K562 (cell line): ENCODE results near the gene COPB2. TPM values are rescaled to one million over a fixed set of nuclear protein-coding genes. Genes with fewer than 3 reads are reported as not detected.
"Not testable (repeated sequence)": the region's sequence is repeated elsewhere in the genome, so short reads cannot be mapped to it uniquely, and the experiment has no call there.

Experiments used
- ATAC-seq: fragments of 200-7000 bp; cut with Tn5 transposase; 3 replicates; pipeline ENCODE4 v1.9.1; 2020; ENCODE audit warnings: moderate library complexity
- BruUV-seq: library from RNA; stranded (reverse); fragments of 400-500 nt; replicated peaks from 2 replicates; lab custom pipeline; 2021; lab: Mats Ljungman, UMichigan
- CTCF ChIA-PET: fragments of 300-600 bp; formaldehyde crosslinking; extraction: SDS; loops from one replicate; lab custom pipeline; 2021; ENCODE audit warnings: low intra/inter-chr PET ratio; lab: Yijun Ruan, JAX
- POLR2A ChIA-PET: fragments of 300-600, 350-650 bp; sonication (Branson Sonifier 250); formaldehyde crosslinking; extraction: SDS; loops from one replicate; lab custom pipeline; 2021; ENCODE audit warnings: antibody characterized with exemption, inconsistent platforms; lab: Yijun Ruan, JAX
- DNase-seq, 4 experiments: peaks; one replicate each; pipeline versions ENCODE4 v3.0.0 to v3.0.0-alpha.2; 2011 to 2018; ENCODE audit warnings: low spot score in 3 of 4, mixed read lengths in 3 of 4; ENCODE audit errors: extremely low read depth in 1 of 4
- FAIRE-seq: peaks from 2 replicates; lab custom pipeline; 2011; peaks lifted over from hg19 to GRCh38; lab: Jason Lieb, UNC
- H2AFZ ChIP-seq: 2 replicates; pipeline ENCODE4 v1.6.0; 2011; ENCODE audit warnings: low read depth, low read length, control low read depth, inconsistent platforms
- H3K27ac ChIP-seq: fragments of 200-600 bp; 3 replicates; pipeline ENCODE4 v1.8.0; 2011; ENCODE audit warnings: low read depth, mild to moderate bottlenecking, control low read depth, inconsistent platforms, low read length, moderate library complexity, mixed read lengths; ENCODE audit errors: extremely low read depth
- H3K27me3 ChIP-seq, 2 experiments: fragments of 300-600 bp in 1 of 2; 2 replicates in 1 of 2; 3 replicates in 1 of 2; pipeline versions ENCODE4 v1.6.0 to v1.8.0; 2011; ENCODE audit warnings: inconsistent platforms in 2 of 2, low read length in 2 of 2, mild to moderate bottlenecking in 1 of 2, mixed read lengths in 1 of 2, moderate library complexity in 1 of 2; ENCODE audit not compliant: control insufficient read depth in 2 of 2, insufficient read depth in 2 of 2
- H3K36me3 ChIP-seq: fragments of 300-600 bp; 3 replicates; pipeline ENCODE4 v1.8.0; 2011; ENCODE audit warnings: mild to moderate bottlenecking, low read length, inconsistent platforms; ENCODE audit not compliant: control insufficient read depth, insufficient read depth
- H3K4me1 ChIP-seq, 2 experiments: fragments of 200-600 bp in 1 of 2; replicated peaks in 1 of 2; 2 replicates in 1 of 2; 3 replicates in 1 of 2; pipeline versions ENCODE4 v1.5.1 to v1.8.0; 2011; ENCODE audit warnings: inconsistent platforms in 2 of 2, low read length in 2 of 2, mild to moderate bottlenecking in 1 of 2, mixed read lengths in 1 of 2, moderate library complexity in 1 of 2; ENCODE audit not compliant: control insufficient read depth in 2 of 2, insufficient read depth in 2 of 2
- H3K4me2 ChIP-seq: 2 replicates; pipeline ENCODE4 v1.6.1; 2011; ENCODE audit warnings: low read length, control low read depth, inconsistent platforms, mixed read lengths; ENCODE audit not compliant: insufficient read depth
- H3K4me3 ChIP-seq: fragments of 200-600 bp; sonication (generic), shearing (Covaris generic); 2 replicates; pipeline ENCODE4 v1.5.1; 2016; ENCODE audit warnings: control low read depth, inconsistent platforms
- H3K79me2 ChIP-seq: fragments of 200-600 bp; 3 replicates; pipeline ENCODE4 v1.8.0; 2011; ENCODE audit warnings: low read length, inconsistent platforms; ENCODE audit not compliant: control insufficient read depth, insufficient read depth
- H3K9ac ChIP-seq, 2 experiments: 2 replicates each; pipeline versions ENCODE4 v1.6.0 to v1.6.1; 2011; ENCODE audit warnings: low read depth in 2 of 2, low read length in 2 of 2, control low read depth in 1 of 2, inconsistent platforms in 1 of 2, mild to moderate bottlenecking in 1 of 2, mixed read lengths in 1 of 2; ENCODE audit not compliant: insufficient read depth in 1 of 2
- H3K9me1 ChIP-seq: one replicate; pipeline ENCODE4 v1.6.0; 2011; ENCODE audit warnings: inconsistent platforms, mild to moderate bottlenecking, low read length, moderate library complexity; ENCODE audit not compliant: control insufficient read depth, insufficient read depth
- H3K9me3 ChIP-seq: replicated peaks from 2 replicates; pipeline ENCODE4 v1.5.1; 2011; ENCODE audit warnings: low read depth, low read length, inconsistent platforms; ENCODE audit not compliant: control insufficient read depth, insufficient read depth
- H4K20me1 ChIP-seq: replicated peaks from 2 replicates; pipeline ENCODE4 v1.6.1; 2011; ENCODE audit warnings: low read length, inconsistent platforms, mixed read lengths; ENCODE audit not compliant: control insufficient read depth, insufficient read depth
- CBX3 ChIP-seq, 2 experiments: IDR thresholded peaks; 1 replicate in 1 of 2; 2 replicates in 1 of 2; pipeline ENCODE4 v1.6.1; 2012; ENCODE audit warnings: inconsistent platforms in 2 of 2, low read length in 2 of 2, borderline replicate concordance in 1 of 2, control low read depth in 1 of 2
- RBM25 ChIP-seq: fragments of 200-400 bp; formaldehyde crosslinking; IDR thresholded peaks from 2 replicates; pipeline ENCODE4 v1.6.1; 2018; ENCODE audit warnings: low read length, low read depth, moderate library complexity; ENCODE audit not compliant: severe bottlenecking
- ZNF146 ChIP-seq: IDR thresholded peaks from one replicate; pipeline ENCODE4 v1.6.1; 2018; ENCODE audit warnings: missing compliant biosample characterization; ENCODE audit not compliant: unreplicated experiment
- WGBS: fragments of 100-300 bp; shearing (Covaris generic); methylation state at CpG from one replicate; pipeline ENCODE4 v1.1.6; 2016; ENCODE audit warnings: low coverage, mixed read lengths; ENCODE audit not compliant: insufficient coverage; ENCODE audit errors: missing lambda C conversion rate; 5-methylcytosine and 5-hydroxymethylcytosine counted together
- in situ Hi-C: fragments of 300-500 bp; cut with MboI; formaldehyde crosslinking; loops from 4 replicates; pipeline ENCODE4 v1.15.0; 2018; ENCODE audit warnings: inconsistent platforms, mixed read lengths
- intact Hi-C: fragments of 100-400 bp; cut with micrococcal nuclease; formaldehyde crosslinking; loops from 2 replicates; pipeline ENCODE4 v1.14.2; 2022
- polyA plus RNA-seq, 8 experiments: library from polyadenylated mRNA; depleted of rRNA in 4 of 8; stranded (reverse) in 5 of 8; unstranded in 3 of 8; fragments of >200 nt; fragmentation: Nextera tagmentation in 2 of 8; fragmentation: Illumina TruSeq in 1 of 8; extraction: Ambion mirVana in 2 of 8; extraction: Trizol in 1 of 8; gene quantifications; 2 replicates each; pipeline versions ENCODE4 v1.2.1 to v1.2.3, GENCODE V29; 2011 to 2014; ENCODE audit warnings: inconsistent platforms in 1 of 8, missing spikeins in 1 of 8
- total RNA-seq, 7 experiments: library from RNA; depleted of rRNA in 6 of 7; stranded (reverse); fragments of >200 nt in 6 of 7; fragmentation: Illumina TruSeq in 2 of 7; extraction: Trizol in 2 of 7; gene quantifications; 2 replicates each; pipeline versions ENCODE4 v1.2.1 to v1.2.3, GENCODE V29; 2011 to 2021; ENCODE audit warnings: low replicate concordance in 1 of 7

The COPB2 gene
- total and polyA plus RNA-seq, 9 of the 15 experiments (the other 6 are each of a cell fraction or from before 2014, with no cell fraction given) = 64.3 to 189 (median 130) TPM

DNA sequence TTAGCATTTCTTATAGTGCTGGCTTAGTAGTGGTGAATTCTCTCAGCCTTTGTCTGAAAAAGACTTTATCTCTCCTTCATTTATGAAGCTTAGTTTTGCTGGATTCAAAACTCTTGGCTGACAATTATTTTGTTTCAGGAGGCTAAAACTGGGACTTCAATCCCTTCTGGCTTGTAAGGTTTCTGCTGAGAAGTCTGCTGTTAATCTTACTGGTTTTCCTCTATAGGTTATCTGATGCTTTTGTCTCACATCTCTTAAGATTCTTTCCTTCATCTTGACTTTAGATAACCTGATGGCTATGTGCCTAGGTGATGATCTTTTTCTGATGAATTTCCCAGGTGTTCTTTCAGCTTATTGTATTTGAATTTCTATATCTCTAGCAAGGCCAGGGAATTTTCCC is 23.4 kb upstream of the COPB2 start:
- H3K9me1 ChIP-seq, H3K9ac ChIP-seq, H3K9me3 ChIP-seq, H3K4me3 ChIP-seq, H3K36me3 ChIP-seq, H3K4me2 ChIP-seq, H3K4me1 ChIP-seq, H3K27me3 ChIP-seq, ATAC-seq, H2AFZ ChIP-seq, in situ Hi-C loops, H3K79me2 ChIP-seq, intact Hi-C loops, FAIRE-seq, BruUV-seq, H4K20me1 ChIP-seq, H3K27ac ChIP-seq, DNase-seq, CTCF ChIA-PET, POLR2A ChIA-PET: not testable (repeated sequence)
- TF ChIP-seq CBX3 (IDR thresholded peaks at IDR 0.05; ENCODE audit: borderline replicate concordance in 1 of 2, low read length in 2 of 2) = 0 out of 3 replicates have a peak, but pooled peaks of 1 of the 2 experiments have one; percentile 16

- ATAC-seq, H3K9ac ChIP-seq, in situ Hi-C loops, CTCF ChIA-PET, H3K36me3 ChIP-seq, H3K27ac ChIP-seq, H3K4me1 ChIP-seq, H3K9me3 ChIP-seq, H3K27me3 ChIP-seq, H4K20me1 ChIP-seq, H3K4me3 ChIP-seq, intact Hi-C loops, BruUV-seq, H3K4me2 ChIP-seq, H3K79me2 ChIP-seq, FAIRE-seq, DNase-seq, H3K9me1 ChIP-seq, POLR2A ChIA-PET, H2AFZ ChIP-seq: not testable (repeated sequence)
- peak; percentile 28 for TF ChIP-seq RBM25
- TF ChIP-seq ZNF146 (CRISPR knock-in tag) = peak; percentile 62
- WGBS = 0% methylated on average over 2 of the region's 2 CpGs
Observed at GRCh38 chr3:139401155-139401554, 11.7 kb upstream of the COPB2 start.
